ENCODE results near the gene SNTA1. TPM values are rescaled to one million over a fixed set of nuclear protein-coding genes. Genes with fewer than 3 reads are reported as not detected.
"Not testable (repeated sequence)": the region's sequence is repeated elsewhere in the genome, so short reads cannot be mapped to it uniquely, and the experiment has no call there.

SNTA1 gene
- total and polyA plus RNA-seq, 2 of the 13 experiments (the other 11 are each of a cell fraction or from before 2014, with no cell fraction given) = 16.4 to 18.3 TPM

DNA sequence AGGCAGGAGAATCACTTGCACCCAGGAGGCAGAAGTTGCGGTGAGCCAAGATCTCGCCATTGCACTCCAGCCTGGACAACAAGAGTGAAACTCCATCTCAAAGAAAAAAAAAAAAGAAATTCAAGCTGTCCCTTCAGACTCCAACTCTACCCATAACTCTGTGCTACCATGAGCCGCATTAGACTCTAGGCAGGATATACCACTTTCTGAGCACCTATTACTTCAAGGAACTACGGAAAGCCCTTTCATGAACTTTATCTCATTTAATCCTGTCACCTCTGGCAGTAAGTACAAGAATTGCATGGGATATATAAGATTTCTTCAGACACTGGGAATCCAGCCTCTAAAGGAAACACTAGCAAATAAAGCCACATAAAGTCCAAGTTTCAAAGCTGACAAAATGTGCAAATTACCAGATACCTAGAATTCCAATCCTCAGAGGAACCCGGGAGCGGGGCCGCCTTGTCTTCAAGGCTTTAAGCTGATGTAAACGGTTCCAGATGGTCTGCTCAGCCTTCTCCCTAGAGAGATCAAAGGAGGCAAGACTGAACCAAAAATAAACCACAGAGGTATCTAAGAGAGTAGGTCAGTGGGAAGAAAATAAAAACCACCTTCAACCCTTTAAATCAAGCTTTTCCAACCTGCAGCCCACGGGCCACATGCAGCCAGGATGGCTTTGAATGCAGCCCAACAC lies 51.7 kb downstream of the SNTA1 start:
- POLR2A ChIA-PET = interaction anchor here (1.2 kb wide), 1 partner anchor 19 kb away, joined by 4 read pairs; no protein-coding TSS in a partner anchor
- DNase-seq (ENCODE audit: low spot score) = no peak
- no peak overlapping the region for H3K27ac ChIP-seq (ENCODE audit: extremely low read length, insufficient read depth, low read length)
- H4K20me1 ChIP-seq (ENCODE audit: insufficient read depth, low read length) = no peaks in the 10 kb centered on the region
- H3K4me2 ChIP-seq (ENCODE audit: low read depth, low read length) = no peak overlapping the region
- peaks cover under 1% of the 10 kb centered on the region for H3K79me2 ChIP-seq (ENCODE audit: insufficient read depth, low read length)
- no TSS peak for BruUV-seq (replicated peaks)
- no peaks in the 10 kb centered on the region for H3K9me3 ChIP-seq (ENCODE audit: low read length)
- H3K27me3 ChIP-seq (ENCODE audit: control insufficient read depth in 1 of 2, insufficient read depth in 2 of 2, low read length in 2 of 2) = no peaks in the 10 kb centered on the region
- ATAC-seq = no peak
- FAIRE-seq = no peak
- H3K4me3 ChIP-seq (replicated peaks in 1 of 3; ENCODE audit: insufficient read depth in 1 of 3, low read depth in 2 of 3, low read length in 3 of 3) = no peak overlapping the region
- no peak overlapping the region for H2AFZ ChIP-seq (ENCODE audit: low read length)
- WGBS (ENCODE audit: low lambda C conversion rate) = 95% methylated on average over 9 of the region's 9 CpGs
- TF ChIP-seq, protein P1, sequence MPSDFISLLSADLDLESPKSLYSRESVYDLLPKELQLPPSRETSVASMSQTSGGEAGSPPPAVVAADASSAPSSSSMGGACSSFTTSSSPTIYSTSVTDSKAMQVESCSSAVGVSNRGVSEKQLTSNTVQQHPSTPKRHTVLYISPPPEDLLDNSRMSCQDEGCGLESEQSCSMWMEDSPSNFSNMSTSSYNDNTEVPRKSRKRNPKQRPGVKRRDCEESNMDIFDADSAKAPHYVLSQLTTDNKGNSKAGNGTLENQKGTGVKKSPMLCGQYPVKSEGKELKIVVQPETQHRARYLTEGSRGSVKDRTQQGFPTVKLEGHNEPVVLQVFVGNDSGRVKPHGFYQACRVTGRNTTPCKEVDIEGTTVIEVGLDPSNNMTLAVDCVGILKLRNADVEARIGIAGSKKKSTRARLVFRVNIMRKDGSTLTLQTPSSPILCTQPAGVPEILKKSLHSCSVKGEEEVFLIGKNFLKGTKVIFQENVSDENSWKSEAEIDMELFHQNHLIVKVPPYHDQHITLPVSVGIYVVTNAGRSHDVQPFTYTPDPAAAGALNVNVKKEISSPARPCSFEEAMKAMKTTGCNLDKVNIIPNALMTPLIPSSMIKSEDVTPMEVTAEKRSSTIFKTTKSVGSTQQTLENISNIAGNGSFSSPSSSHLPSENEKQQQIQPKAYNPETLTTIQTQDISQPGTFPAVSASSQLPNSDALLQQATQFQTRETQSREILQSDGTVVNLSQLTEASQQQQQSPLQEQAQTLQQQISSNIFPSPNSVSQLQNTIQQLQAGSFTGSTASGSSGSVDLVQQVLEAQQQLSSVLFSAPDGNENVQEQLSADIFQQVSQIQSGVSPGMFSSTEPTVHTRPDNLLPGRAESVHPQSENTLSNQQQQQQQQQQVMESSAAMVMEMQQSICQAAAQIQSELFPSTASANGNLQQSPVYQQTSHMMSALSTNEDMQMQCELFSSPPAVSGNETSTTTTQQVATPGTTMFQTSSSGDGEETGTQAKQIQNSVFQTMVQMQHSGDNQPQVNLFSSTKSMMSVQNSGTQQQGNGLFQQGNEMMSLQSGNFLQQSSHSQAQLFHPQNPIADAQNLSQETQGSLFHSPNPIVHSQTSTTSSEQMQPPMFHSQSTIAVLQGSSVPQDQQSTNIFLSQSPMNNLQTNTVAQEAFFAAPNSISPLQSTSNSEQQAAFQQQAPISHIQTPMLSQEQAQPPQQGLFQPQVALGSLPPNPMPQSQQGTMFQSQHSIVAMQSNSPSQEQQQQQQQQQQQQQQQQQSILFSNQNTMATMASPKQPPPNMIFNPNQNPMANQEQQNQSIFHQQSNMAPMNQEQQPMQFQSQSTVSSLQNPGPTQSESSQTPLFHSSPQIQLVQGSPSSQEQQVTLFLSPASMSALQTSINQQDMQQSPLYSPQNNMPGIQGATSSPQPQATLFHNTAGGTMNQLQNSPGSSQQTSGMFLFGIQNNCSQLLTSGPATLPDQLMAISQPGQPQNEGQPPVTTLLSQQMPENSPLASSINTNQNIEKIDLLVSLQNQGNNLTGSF (CRISPR knock-in tag; IDR thresholded peaks at IDR 0.05) = no peak
- TF ChIP-seq ZNF567 (CRISPR knock-in tag; IDR thresholded peaks at IDR 0.05; ENCODE audit: borderline replicate concordance) (no peak), AHR (CRISPR knock-in tag; IDR thresholded peaks at IDR 0.05) (no peak), ZNF30 (CRISPR knock-in tag; IDR thresholded peaks at IDR 0.05) (no peak), ZNF12 (CRISPR knock-in tag; IDR thresholded peaks at IDR 0.05) (no peak), SP5 (CRISPR knock-in tag; IDR thresholded peaks at IDR 0.05; ENCODE audit: borderline replicate concordance, low read depth) (no peak), SETDB1 (CRISPR knock-in tag; IDR thresholded peaks at IDR 0.05; ENCODE audit: borderline replicate concordance) (no peak)
- TF ChIP-seq, protein P2, sequence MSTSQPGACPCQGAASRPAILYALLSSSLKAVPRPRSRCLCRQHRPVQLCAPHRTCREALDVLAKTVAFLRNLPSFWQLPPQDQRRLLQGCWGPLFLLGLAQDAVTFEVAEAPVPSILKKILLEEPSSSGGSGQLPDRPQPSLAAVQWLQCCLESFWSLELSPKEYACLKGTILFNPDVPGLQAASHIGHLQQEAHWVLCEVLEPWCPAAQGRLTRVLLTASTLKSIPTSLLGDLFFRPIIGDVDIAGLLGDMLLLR (CRISPR knock-in tag; IDR thresholded peaks at IDR 0.05) = no peak
- TF ChIP-seq, protein P3, sequence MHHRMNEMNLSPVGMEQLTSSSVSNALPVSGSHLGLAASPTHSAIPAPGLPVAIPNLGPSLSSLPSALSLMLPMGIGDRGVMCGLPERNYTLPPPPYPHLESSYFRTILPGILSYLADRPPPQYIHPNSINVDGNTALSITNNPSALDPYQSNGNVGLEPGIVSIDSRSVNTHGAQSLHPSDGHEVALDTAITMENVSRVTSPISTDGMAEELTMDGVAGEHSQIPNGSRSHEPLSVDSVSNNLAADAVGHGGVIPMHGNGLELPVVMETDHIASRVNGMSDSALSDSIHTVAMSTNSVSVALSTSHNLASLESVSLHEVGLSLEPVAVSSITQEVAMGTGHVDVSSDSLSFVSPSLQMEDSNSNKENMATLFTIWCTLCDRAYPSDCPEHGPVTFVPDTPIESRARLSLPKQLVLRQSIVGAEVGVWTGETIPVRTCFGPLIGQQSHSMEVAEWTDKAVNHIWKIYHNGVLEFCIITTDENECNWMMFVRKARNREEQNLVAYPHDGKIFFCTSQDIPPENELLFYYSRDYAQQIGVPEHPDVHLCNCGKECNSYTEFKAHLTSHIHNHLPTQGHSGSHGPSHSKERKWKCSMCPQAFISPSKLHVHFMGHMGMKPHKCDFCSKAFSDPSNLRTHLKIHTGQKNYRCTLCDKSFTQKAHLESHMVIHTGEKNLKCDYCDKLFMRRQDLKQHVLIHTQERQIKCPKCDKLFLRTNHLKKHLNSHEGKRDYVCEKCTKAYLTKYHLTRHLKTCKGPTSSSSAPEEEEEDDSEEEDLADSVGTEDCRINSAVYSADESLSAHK (CRISPR knock-in tag; IDR thresholded peaks at IDR 0.05; ENCODE audit: borderline replicate concordance) = no peak
- H3K9ac ChIP-seq (ENCODE audit: insufficient read depth, low read depth, low read length) = no peak overlapping the region
- CTCF ChIA-PET (ENCODE audit: low intra/inter-chr PET ratio, low total read pairs) = no interaction called here
- peaks cover 24 to 72% of the 10 kb centered on the region in 2 experiments for H3K36me3 ChIP-seq (replicated peaks in 1 of 2; ENCODE audit: control insufficient read depth in 1 of 2, insufficient read depth in 2 of 2, low read length in 2 of 2)
- in situ Hi-C loops (cut with HindIII; ENCODE audit: extremely low pct_ligation_motif_present, low pct_unique_long_range_greater_than_20kb) = no loop called here
- peaks cover 19% of the 10 kb centered on the region for H3K4me1 ChIP-seq (ENCODE audit: insufficient read depth, low read length)
- intact Hi-C loops (cut with micrococcal nuclease; ENCODE audit: unreplicated experiment) = no loop called here

DNA sequence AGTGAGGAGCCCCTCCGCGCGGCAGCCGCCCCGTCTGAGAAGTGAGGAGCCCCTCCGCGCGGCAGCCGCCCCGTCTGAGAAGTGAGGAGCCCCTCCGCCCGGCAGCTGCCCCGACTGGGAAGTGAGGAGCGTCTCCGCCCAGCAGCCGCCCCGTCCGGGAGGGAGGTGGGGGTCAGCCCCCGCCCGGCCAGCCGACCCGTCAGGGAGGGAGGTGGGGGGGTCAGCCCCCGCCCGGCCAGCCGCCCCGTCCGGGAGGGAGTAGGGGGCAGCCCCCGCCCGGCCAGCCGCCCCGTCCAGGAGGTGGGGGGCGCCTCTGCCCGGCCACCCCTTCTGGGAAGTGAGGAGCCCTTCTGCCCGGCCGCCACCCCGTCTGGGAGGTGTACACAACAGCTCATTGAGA lies 54.2 kb downstream of the SNTA1 start:
- H3K27me3 ChIP-seq (ENCODE audit: control insufficient read depth in 1 of 2, insufficient read depth in 2 of 2, low read length in 2 of 2); intact Hi-C loops (cut with micrococcal nuclease; ENCODE audit: unreplicated experiment); H3K79me2 ChIP-seq (ENCODE audit: insufficient read depth, low read length); H4K20me1 ChIP-seq (ENCODE audit: insufficient read depth, low read length); H3K9ac ChIP-seq (ENCODE audit: insufficient read depth, low read depth, low read length); FAIRE-seq; ATAC-seq; BruUV-seq (replicated peaks); H3K27ac ChIP-seq (ENCODE audit: extremely low read length, insufficient read depth, low read length); H3K9me3 ChIP-seq (ENCODE audit: low read length); in situ Hi-C loops (cut with HindIII; ENCODE audit: extremely low pct_ligation_motif_present, low pct_unique_long_range_greater_than_20kb); DNase-seq (ENCODE audit: low spot score); POLR2A ChIA-PET; H3K4me3 ChIP-seq (replicated peaks in 1 of 3; ENCODE audit: insufficient read depth in 1 of 3, low read depth in 2 of 3, low read length in 3 of 3); CTCF ChIA-PET (ENCODE audit: low intra/inter-chr PET ratio, low total read pairs); H3K4me2 ChIP-seq (ENCODE audit: low read depth, low read length); H2AFZ ChIP-seq (ENCODE audit: low read length): not testable (repeated sequence)
- peaks cover 19% of the 10 kb centered on the region for H3K4me1 ChIP-seq (ENCODE audit: insufficient read depth, low read length)
- peaks cover 28 to 76% of the 10 kb centered on the region in 2 experiments for H3K36me3 ChIP-seq (replicated peaks in 1 of 2; ENCODE audit: control insufficient read depth in 1 of 2, insufficient read depth in 2 of 2, low read length in 2 of 2)
- 98% methylated on average over 27 of the region's 36 CpGs for WGBS (ENCODE audit: low lambda C conversion rate)
